Measurements from ENCODE around the gene ADGRB2. TPM values are rescaled to one million over a fixed set of nuclear protein-coding genes. Genes with fewer than 3 reads are reported as not detected.

Gene ADGRB2
- total RNA-seq, 1 experiment from 2014 or later: 1.5 TPM

DNA sequence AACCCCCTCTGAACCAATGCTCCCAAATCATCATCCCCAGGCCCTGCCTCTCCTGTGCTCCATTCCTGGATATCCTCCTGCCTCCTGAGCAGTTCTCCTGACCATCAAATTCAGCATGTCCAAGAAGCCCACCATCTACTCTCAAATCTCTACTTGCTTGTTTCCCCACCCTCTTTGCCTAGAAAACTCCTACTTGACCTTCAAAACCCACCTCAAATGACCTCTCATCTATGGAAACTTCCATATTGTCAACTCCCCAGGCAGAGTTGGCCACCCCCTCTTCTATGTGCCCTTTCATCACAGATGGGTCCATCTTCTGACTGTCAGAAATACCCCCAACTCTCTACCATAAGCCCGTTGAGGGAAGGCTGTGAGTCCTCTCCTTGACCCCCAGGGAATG lies 16.8 kb downstream of the ADGRB2 start:
- TF ChIP-seq, protein P1, sequence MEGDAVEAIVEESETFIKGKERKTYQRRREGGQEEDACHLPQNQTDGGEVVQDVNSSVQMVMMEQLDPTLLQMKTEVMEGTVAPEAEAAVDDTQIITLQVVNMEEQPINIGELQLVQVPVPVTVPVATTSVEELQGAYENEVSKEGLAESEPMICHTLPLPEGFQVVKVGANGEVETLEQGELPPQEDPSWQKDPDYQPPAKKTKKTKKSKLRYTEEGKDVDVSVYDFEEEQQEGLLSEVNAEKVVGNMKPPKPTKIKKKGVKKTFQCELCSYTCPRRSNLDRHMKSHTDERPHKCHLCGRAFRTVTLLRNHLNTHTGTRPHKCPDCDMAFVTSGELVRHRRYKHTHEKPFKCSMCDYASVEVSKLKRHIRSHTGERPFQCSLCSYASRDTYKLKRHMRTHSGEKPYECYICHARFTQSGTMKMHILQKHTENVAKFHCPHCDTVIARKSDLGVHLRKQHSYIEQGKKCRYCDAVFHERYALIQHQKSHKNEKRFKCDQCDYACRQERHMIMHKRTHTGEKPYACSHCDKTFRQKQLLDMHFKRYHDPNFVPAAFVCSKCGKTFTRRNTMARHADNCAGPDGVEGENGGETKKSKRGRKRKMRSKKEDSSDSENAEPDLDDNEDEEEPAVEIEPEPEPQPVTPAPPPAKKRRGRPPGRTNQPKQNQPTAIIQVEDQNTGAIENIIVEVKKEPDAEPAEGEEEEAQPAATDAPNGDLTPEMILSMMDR (IDR thresholded peaks at IDR 0.05; ENCODE audit: unreplicated experiment): no peak
- ChIA-PET POLR2A (interaction anchor here (0.7 to 1.0 kb wide), 3 partner anchors 13 to 41 kb away, joined by 3 read pairs; no protein-coding TSS in a partner anchor), CTCF (interaction anchor here (0.6 to 2.8 kb wide), 4 partner anchors 30 to 216 kb away, joined by 3 to 13 read pairs (median 7); no protein-coding TSS in a partner anchor)
- intact Hi-C loops (cut with micrococcal nuclease): no loop called here
- BruUV-seq (replicated peaks): no TSS peak
- H3K9me3 Mint-ChIP-seq (ENCODE audit: unreplicated experiment): no peaks in the 10 kb centered on the region
- no peak overlapping the region for H3K4me3 Mint-ChIP-seq (ENCODE audit: unreplicated experiment)
- H3K36me3 Mint-ChIP-seq (ENCODE audit: insufficient read depth, unreplicated experiment): no peaks in the 10 kb centered on the region
- H3K27me3 Mint-ChIP-seq (ENCODE audit: insufficient read depth, unreplicated experiment): no peaks in the 10 kb centered on the region
- H3K27ac Mint-ChIP-seq (ENCODE audit: low read depth, unreplicated experiment): no peak overlapping the region
- peaks cover 25% of the 10 kb centered on the region for H3K4me1 Mint-ChIP-seq (ENCODE audit: insufficient read depth, unreplicated experiment)
- no peak for DNase-seq (ENCODE audit: unreplicated experiment)

DNA sequence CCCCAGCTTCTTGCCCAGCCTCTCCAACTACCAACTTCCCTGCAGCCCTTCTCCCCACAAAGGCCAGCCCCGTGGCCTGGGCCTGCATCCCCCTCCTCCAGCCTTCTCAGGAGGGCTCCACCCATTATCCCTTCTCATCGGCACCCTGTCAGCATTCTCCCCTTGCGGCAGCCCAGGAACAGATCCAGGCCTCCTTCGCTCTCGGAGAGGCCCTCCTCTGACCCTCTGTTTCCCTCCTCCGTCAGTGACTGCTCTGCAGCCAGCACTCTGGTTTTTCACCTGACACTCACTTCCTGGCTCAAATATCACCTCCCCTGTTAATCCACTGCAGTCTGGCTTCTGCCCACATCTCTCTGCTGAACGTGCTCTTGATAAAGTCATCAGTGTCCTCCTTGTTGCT lies 17.5 kb downstream of the ADGRB2 start:
- Mint-ChIP-seq H3K4me3 (ENCODE audit: unreplicated experiment) (no peak overlapping the region), H3K27ac (ENCODE audit: low read depth, unreplicated experiment) (no peak overlapping the region), H3K27me3 (ENCODE audit: insufficient read depth, unreplicated experiment) (no peaks in the 10 kb centered on the region), H3K4me1 (ENCODE audit: insufficient read depth, unreplicated experiment) (peaks cover 18% of the 10 kb centered on the region), H3K36me3 (ENCODE audit: insufficient read depth, unreplicated experiment) (no peaks in the 10 kb centered on the region), H3K9me3 (ENCODE audit: unreplicated experiment) (no peaks in the 10 kb centered on the region)
- TF ChIP-seq, protein P1 (IDR thresholded peaks at IDR 0.05; ENCODE audit: unreplicated experiment): no peak
- no peak for DNase-seq (ENCODE audit: unreplicated experiment)
- intact Hi-C loops (cut with micrococcal nuclease): no loop called here
- ChIA-PET POLR2A (interaction anchor here (1.0 kb wide), 1 partner anchor 12 kb away, joined by 3 read pairs; no protein-coding TSS in a partner anchor), CTCF (interaction anchor here (1.0 to 4.1 kb wide), 17 partner anchors 12 to 217 kb away, joined by 3 to 96 read pairs (median 5); no protein-coding TSS in a partner anchor)
- BruUV-seq (replicated peaks): no TSS peak

DNA sequence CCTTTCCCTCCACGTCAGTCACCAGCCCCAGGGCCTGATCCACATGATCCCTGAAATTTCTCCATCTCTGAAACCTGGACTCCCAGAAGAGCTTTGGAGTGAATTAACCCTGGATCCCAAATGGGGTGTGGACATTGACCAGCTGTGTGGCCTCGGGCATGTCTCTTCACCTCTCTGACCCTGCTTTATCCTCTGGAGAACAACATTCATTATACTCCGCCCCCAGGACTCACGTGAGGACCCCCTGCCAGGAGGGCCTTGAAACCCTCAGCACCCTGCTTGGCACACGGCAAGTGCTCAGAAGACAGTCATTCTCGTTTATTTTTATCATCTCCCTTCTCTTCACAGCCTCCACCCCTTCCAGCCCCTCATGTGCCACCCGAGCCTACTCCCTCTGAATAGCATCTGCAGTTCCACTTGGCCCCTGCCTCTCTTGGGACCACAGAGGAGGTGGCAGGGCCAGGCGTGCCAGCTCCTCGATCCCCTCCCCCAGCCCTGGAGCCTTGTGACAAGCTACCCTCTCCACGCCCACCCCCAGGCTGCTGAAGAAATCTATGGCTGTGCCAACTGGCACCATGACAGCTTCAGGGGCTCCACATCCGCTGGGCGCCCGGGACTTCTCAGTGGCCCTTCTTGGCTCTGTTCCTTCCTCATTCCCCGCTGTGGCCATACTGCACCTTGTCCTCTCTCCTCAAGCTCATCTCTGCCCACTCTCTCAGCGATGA lies 18.0 kb downstream of the ADGRB2 start:
- Mint-ChIP-seq H3K9me3 (ENCODE audit: unreplicated experiment) (no peaks in the 10 kb centered on the region), H3K36me3 (ENCODE audit: insufficient read depth, unreplicated experiment) (no peaks in the 10 kb centered on the region), H3K27ac (ENCODE audit: low read depth, unreplicated experiment) (no peak overlapping the region), H3K4me1 (ENCODE audit: insufficient read depth, unreplicated experiment) (peaks cover 13% of the 10 kb centered on the region), H3K27me3 (ENCODE audit: insufficient read depth, unreplicated experiment) (no peaks in the 10 kb centered on the region), H3K4me3 (ENCODE audit: unreplicated experiment) (no peak overlapping the region)
- intact Hi-C loops (cut with micrococcal nuclease): loop anchor here (1.0 to 2.0 kb wide), 3 partner anchors 43 to 181 kb away; no protein-coding TSS in a partner anchor
- TF ChIP-seq, protein P1 (IDR thresholded peaks at IDR 0.05; ENCODE audit: unreplicated experiment): no peak
- ChIA-PET CTCF (interaction anchor here (0.6 to 4.1 kb wide), 37 partner anchors 7 to 218 kb away, joined by 3 to 96 read pairs (median 5); no protein-coding TSS in a partner anchor), POLR2A (interaction anchor here (0.6 to 1.5 kb wide), 8 partner anchors 9 to 109 kb away, joined by 3 to 8 read pairs (median 4); no protein-coding TSS in a partner anchor)
- no peak for DNase-seq (ENCODE audit: unreplicated experiment)
- no TSS peak for BruUV-seq (replicated peaks)
